Sigmoid colon (tissue), 4 donors: ENCODE measurements around the gene SHROOM4.

Source experiments
- EP300 ChIP-seq, 4 donors: sonication (generic); formaldehyde crosslinking; IDR thresholded peaks; one replicate each; pipeline ENCODE4 v1.6.1; 2017; ENCODE audit warnings: antibody characterized with exemption in 4 of 4
- POLR2A ChIP-seq, 2 donors: fragments of 450-650 bp; IDR thresholded peaks; one replicate each; pipeline ENCODE4 v1.6.1; 2016; ENCODE audit warnings: antibody characterized with exemption in 2 of 2, mild to moderate bottlenecking in 2 of 2, moderate library complexity in 2 of 2
- POLR2AphosphoS5 ChIP-seq, 4 donors: sonication (generic); formaldehyde crosslinking; IDR thresholded peaks; one replicate each; pipeline ENCODE4 v1.6.1; 2017; ENCODE audit warnings: antibody characterized with exemption in 4 of 4
- TF ChIP-seq, protein P1 (sequence below), 4 experiments: fragments of 450-650 bp in 3 of 4; fragments of 200-600 bp in 1 of 4; IDR thresholded peaks; one replicate each; pipeline ENCODE4 v1.5.1; 2016 to 2019; ENCODE audit warnings: antibody characterized with exemption in 4 of 4, mild to moderate bottlenecking in 3 of 4, moderate library complexity in 2 of 4

GRCh38 chrX:50627696-50628095 is 186.3 kb downstream of the SHROOM4 start:
- TF ChIP-seq, protein P1, sequence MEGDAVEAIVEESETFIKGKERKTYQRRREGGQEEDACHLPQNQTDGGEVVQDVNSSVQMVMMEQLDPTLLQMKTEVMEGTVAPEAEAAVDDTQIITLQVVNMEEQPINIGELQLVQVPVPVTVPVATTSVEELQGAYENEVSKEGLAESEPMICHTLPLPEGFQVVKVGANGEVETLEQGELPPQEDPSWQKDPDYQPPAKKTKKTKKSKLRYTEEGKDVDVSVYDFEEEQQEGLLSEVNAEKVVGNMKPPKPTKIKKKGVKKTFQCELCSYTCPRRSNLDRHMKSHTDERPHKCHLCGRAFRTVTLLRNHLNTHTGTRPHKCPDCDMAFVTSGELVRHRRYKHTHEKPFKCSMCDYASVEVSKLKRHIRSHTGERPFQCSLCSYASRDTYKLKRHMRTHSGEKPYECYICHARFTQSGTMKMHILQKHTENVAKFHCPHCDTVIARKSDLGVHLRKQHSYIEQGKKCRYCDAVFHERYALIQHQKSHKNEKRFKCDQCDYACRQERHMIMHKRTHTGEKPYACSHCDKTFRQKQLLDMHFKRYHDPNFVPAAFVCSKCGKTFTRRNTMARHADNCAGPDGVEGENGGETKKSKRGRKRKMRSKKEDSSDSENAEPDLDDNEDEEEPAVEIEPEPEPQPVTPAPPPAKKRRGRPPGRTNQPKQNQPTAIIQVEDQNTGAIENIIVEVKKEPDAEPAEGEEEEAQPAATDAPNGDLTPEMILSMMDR (IDR thresholded peaks at IDR 0.05): no peak
- no peak for TF ChIP-seq POLR2A (IDR thresholded peaks at IDR 0.05)
- no peak for TF ChIP-seq EP300 (IDR thresholded peaks at IDR 0.05)
- TF ChIP-seq POLR2AphosphoS5 (IDR thresholded peaks at IDR 0.05): no peak
